ENCODE measurements around the gene EFNA5.
A peak's percentile ranks its signal among the peaks of the same experiment; 100 is the strongest.

Gene EFNA5

DNA sequence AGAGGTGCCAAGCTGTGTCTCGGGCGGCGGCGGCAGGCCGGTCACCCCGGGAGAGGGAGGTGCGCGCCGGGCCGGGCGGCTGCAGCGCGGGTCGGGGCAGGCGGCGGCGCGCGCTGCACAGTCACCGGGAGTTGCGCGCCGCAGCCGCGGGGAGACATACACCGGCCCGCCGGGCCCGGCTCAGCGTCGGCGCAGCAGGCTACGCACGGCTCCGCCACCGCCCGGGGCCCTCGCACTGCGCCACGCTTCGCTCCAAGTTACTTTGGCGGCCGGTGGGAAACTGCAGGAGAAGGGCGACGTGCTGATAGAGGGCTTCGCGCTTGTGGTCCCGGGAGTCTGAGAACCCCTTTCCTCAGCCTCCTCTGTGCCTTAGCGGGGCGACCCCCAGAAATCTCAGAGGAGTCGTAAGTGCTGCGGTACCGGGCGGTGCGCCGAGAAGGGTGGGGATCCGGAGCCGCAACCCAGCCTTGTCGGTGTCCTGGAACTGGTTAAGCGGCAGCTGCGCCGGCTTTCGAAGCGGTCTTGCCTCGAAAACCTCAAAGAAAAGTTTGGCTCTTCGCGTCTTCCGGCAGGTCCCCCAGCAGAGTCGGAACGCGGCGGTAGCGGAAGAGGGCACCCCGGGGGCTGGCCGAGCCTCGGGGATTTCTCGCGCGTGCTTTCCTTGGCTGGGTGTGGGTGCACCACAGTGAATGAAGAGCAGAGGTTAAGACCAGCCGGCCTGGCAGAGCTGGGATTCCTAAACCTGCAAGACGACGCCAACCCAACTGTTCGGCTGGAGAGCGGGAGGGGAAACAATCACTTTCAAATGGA lies at the start of gene EFNA5:
EFNA5 (minus strand) TSS at position 6 of the 810 bp plus-strand sequence.
- DNase-seq (ENCODE audit: low read depth in 2 of 2), result no peak

DNA sequence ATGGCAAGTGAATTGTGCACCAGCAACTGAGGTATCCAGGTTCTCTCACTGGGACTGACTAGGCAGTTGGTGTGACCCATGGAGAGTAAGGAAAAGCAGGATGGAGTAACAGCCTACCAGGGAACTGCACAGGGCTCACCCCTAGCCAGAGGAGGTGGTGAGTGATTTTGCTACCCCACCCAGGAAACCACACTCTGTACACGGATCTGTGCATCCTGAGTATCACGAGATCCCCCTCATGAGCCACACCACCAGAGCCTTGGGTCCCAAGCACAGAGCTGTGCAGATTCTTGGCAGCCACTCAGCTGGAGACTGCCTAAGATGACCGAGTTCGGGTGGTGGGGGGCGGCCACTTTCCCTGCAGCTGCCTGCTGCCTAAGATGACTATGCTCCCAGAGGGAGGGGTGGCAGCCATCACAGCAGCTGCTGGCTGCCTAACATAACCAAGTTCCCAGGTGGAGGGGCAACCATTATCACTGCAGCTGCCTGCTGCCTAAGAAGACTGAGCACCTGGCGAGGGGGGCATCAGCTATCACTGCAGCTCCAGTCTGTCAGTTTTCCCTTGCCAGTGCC lies 48.4 kb upstream of the EFNA5 start:
- DNase-seq (ENCODE audit: low read depth in 2 of 2), result no peak

DNA sequence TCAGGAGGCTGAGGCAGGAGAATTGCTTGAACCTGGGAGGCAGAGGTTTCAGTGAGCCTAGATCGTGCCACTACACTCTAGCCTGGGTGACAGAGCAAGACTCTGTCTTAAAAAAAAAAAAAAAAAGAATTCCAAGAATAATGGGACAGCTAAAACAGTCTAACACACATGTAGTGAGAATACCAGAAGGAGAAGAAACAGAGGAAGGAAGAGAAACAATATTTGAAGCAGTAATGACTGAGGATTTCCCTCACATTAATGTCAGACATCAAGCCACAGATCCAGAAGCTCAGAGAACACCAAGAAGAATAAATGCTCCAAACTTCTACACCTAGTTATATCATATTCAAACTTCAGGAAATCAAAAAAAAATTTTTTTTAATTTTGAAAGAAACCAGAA lies 47.1 kb upstream of the EFNA5 start:
- DNase-seq (ENCODE audit: low read depth in 2 of 2), result no peak

DNA sequence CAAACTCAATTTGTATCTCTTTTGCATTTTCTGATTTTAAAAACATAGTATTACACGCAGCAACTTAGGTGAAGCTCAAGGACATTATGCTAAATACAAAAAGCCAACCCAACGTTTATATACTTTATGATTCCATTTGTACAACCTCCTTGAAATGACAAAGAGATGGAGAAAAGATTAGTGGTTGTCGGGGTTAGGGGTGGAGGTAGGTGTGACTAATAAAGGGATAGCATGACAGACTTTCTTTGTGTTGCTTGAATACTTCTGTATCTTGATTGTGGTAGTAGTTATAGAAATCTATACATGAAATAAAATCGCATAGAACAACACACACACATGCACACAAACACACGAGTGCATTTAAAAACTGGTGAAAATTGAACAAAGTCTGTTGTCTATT lies 42.5 kb upstream of the EFNA5 start:
- DNase-seq (ENCODE audit: low read depth in 2 of 2), result no peak

DNA sequence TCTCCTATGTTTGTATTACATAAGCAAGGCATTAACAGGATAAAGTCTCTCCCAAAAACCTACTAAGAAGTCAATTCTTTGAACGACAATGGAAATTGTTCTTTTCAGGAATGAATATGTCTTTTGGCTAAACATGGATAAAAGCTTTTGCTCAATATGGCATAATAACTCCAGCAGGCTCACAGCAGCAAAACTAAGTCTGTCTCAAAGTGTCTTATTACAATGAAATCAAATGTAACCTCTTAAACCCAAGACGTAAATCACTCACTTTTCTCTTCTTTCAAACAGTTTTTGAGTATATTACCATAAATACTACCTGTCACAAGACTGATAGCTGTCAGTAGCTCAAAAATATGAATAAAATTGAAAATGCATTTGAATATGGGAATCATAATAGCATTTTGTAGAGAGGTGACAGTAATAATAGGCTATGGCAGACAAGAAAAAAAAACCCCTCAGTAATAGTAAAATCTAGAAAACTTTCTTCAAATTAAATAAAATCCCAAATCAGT lies 41.7 kb upstream of the EFNA5 start:
- DNase-seq (ENCODE audit: low read depth in 2 of 2), result no peak

DNA sequence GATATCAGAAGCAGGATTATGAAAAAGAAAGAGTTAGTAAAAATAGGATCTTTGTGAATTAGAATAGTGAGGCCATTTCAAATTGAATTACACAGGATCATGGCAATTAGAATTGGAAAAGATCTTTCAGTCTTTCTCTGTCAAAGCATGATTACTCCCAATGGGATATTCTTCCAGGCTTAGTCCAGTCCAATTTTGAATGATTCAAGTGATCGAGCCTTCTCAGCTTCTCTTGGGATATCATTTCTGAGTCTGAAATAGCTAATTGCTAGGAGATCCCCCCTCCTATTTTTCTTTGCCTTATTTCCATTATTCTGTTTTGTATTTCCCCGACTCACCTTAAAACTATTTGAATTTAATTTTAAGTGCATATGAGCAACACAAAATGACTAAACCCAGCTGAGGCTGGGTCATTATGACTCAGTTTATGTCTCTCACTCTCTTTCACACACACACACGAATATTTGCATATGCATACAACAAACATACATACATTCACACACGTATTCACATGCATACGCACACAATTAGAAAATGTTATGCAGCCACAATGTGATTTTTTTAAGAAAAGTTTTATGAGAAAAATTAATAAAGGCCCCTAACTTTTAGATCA lies 34.8 kb upstream of the EFNA5 start:
- peak; percentile 13 to 27 for DNase-seq (ENCODE audit: low read depth in 2 of 2)

DNA sequence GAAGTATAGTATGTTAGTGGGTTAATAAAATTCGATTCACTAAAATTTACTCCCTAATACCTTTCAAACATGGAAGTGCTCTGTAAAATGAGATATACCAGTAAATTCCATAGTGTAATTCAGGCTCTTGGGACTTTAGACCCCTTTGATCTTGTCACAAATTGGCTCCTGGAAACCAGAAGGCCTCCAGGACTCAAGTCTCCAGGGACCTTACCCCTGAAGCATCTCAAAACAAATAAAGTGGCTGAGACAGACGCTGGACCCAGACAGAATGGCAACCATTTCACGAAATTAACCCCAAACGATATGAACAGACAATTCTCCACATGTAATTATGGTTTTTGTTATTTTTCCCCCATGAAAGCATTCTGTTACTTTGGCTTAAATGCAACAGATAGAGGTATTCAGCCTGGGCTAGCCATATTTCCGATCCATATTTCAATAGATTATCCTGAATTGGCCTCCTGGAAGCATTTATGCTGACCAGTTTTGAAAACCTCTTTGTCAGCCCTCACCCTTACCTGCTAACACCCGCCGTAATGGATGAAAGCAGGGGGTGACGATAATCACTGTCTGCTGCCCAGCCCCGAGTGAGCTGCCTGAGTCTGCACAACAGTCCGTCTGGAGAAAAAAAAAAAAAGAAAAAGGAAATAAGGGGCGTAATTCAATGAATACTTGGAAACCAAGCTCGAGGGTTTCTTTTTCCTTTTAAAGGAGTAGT lies 34.1 kb upstream of the EFNA5 start:
- no peak for DNase-seq (ENCODE audit: low read depth in 2 of 2)

DNA sequence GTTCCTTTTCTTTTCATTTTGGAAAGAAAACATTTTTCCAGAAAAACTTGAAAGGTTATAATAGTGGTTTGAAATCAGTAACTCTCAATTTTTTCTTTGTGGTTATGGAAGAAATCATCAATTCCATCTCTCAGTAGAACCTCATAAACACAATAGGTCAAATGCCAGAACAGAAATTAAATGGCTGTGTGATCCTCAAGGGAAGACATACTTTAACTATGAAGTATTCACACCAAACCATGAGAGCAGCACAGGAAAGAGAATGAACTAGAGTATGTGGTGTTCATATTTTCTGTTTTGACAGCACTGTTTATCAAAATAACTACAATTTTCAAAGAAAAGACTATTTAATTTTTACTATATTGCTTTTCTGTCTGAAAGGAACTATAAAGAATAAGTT lies 29.7 kb upstream of the EFNA5 start:
- DNase-seq (ENCODE audit: low read depth in 2 of 2), result peak; percentile 14 to 20

DNA sequence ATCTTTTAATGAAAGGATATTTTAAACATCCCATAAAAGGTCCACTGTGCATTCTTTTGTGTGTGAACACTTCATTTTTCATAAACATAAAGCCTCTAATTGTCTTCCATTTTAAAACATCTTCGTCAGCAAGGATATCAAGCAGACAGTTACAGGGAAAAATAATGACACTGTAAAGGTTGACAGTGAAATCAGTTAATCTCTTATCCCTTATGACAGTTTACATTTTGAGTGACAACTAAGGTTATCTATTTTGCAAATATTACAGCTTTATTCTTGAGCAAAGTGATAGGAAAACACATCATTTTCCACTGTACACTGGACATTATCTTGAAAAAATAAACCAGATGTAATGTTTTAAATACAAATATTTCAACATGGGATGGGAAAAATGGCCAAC lies 28.7 kb upstream of the EFNA5 start:
- DNase-seq (ENCODE audit: low read depth in 2 of 2), result no peak

DNA sequence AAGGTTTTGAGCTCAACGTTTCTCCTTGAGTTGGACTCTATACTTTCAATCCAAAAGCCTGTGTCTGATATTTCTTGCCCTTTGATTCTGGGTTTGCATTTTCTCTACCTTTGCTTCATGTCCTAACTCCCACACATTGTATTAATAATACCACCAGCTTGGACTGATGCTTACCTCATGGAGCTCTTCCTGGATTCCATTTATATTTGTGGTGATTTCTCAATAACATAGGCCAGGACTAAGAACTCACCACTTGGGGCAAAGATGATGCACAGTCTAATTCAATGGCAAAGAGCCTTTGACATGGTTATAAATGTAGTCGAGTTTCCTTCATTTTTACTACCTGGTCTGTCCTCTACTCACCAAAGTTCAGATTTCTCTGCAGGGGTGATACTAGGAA lies 27.5 kb upstream of the EFNA5 start:
- DNase-seq (ENCODE audit: low read depth in 2 of 2), result peak; percentile 18 to 20

DNA sequence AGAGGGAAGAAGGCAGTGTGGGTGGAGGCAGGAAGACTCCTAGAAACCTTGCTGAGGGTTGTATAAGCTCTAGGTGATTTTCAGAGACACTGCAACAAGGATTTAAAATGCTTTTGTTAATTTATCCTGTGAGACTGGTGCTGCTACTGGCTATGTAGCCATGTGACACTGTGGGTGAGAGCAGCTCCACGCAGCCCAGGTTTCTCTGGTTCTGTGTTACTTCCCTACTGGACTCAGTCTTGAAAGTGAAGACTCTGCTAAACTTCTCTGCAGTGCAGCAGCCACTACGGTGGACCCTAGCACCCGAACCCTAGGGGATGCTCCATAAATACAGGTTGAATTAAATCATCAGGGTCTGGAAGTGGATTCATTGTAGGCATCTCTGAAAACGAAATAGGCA lies 25.8 kb upstream of the EFNA5 start:
- DNase-seq (ENCODE audit: low read depth in 2 of 2), result no peak

DNA sequence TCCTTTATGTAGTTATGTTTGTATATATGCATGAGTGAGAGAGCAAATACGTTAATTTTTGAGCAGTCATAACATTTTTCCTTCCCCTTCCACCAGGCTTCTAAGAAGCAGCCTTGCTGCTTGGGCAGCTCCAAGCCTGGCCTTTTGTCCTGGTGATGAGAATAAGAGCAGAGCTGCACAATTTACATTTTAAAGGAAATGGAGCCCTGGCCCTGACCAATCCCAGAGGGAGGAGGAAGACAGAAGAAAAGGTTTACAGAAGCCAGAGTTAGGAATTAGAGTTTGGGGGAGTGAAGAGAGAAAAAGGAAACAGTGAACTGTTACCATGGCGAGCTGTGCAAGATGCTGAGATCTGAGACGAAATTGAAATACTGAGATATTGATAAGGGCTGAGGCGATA lies 25.3 kb upstream of the EFNA5 start:
- no peak for DNase-seq (ENCODE audit: low read depth in 2 of 2)

DNA sequence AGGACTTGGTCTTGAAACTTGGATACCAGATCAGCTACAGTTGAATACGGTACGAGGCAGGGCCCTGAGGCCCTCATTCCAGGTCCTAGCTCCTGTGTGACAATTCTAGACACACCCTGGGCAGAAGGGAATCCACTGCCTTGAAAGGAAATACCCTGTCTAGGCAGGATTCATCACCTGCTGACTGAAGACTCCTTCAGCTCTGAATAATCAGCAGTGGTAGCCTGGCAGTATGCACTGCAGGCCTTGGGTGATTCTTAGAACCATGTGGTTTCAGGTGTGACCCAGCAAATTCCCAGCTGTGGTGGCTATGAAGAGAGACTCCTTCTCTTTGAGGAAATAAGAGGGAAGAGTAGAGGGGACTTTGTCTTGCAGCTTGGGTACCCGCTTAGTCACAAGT lies 17.2 kb upstream of the EFNA5 start:
- no peak for DNase-seq (ENCODE audit: low read depth in 2 of 2)

DNA sequence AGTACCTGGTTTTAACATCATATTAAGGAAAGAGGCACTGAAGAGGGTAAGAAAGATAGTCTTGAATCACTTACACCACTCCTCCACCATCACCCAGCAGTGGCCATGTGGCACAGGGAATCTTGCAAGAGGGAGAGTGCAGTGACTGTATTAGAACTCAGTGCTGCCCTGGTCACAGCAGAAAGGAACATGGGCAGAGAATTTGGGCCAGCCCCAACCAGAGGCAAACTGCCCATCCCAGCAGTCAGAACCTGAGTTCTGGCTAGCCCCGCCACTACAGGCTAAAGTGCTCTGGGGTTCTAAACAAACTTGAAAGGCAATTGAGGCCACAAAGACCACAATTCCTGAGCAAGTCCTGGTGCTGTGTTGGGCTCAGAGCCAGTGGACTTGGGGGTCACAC lies 16.7 kb upstream of the EFNA5 start:
- DNase-seq (ENCODE audit: low read depth in 2 of 2), result no peak

DNA sequence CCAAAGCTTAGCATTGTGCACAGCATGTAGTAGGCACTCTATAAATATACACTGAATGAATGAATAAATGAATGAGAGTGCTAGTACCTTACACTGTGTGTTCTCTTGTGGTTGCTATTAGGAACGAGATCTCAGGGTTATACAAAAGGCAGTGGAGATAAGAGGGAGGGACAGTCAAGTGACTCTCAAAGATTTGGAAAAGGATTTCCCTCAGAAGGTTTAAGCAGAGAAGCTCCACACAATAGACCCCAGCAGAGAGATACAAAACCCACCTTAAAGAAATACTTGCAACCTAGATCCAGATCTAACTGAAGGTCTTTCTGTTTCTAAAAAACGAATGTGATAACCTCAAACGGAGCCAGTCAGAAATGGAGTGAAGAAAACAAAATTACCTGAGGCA lies 11.8 kb upstream of the EFNA5 start:
- no peak for DNase-seq (ENCODE audit: low read depth in 2 of 2)

DNA sequence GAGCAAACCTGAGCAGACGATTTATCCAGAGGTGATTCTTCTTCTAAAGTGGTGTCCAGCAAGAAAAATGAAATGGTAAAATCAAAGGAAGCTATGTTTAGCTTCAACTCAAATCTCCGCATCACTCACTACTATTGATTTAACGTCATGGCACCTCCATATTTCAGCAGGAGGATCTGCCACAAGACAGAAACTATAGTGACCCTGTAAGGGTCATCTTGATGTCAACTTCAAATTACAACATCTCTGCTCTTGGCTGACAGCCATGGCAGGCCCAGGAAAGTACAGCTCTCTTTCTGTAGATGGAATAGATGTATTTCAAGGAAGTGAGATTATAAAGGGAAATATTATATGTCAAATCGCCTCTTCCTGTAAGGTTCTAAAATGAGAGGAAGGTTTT lies 10.1 kb upstream of the EFNA5 start:
- no peak for DNase-seq (ENCODE audit: low read depth in 2 of 2)

DNA sequence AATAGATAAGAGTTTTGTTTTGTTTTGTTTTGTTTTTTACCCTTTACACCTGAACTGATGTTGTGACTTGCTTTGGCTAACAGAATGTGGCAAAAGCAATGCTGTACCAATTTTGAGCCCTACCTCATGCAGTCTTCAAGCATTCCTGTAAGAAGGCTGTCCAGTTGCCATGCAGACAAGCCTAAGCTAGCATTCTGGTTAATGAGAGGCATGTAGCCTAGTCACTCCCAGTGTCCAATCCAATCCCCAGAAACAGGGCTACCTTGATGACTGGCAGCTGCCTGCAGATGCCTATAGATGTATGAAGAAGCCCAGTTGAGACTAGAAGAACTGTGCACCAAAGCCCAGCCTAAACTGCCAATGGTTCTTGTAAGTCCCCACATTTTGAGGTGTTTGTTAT lies 9.4 kb upstream of the EFNA5 start:
- no peak for DNase-seq (ENCODE audit: low read depth in 2 of 2)

DNA sequence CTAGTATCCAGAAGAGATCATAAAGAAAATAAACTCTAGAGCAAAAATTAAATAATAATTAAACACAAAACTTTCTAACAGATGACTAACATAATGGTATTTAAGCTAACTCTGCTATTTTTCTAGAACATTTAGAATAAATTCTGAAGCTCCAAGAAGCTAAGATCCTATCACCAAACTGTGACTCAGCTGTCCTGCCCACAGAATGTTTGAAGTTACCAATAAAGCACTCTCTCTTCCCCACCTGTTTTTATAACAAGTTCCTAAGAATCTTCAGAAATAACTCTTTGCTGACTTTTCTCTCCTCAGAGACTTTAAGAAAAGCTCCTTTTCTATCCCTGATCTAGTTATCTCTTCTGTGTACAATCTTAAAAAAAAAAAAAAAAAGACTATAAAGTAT lies 6.0 kb upstream of the EFNA5 start:
- no peak for DNase-seq (ENCODE audit: low read depth in 2 of 2)

DNA sequence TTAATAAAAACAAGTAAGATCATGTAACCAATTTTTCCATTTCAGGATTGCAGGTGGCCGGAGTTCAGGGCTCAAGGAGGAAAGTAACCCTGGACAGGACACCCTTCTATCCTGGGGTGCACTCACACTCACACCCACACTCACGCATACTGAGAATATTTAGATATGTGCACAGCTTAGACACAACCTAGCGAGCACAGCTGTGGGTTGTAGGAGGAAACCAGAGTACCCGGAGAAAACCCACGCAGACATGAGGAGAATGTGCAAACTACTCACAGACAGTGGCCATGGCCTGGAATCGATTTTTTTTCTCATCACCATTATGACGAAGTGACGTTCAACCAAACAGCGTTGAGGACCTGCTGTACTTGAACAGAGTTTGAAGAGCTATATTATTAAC lies 4.5 kb upstream of the EFNA5 start:
- DNase-seq (ENCODE audit: low read depth in 2 of 2), result no peak

DNA sequence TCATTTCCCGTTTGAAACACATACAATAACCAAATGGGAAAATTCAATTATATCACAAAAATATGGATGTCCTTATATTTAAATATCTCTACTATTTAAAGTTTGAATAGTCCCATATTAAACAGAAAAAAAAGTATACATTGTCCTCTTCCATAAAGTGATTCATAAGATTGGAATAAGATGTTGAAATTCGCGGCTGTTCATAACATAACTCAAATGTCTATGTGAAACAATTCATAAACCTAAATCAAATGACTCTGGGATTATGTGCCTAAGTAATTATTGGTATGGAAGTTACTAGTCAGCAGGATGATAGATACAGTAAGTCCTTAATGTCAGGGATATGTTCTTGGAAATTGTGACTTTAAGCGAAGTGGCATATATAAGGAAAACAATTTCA lies 3.9 kb upstream of the EFNA5 start:
- DNase-seq (ENCODE audit: low read depth in 2 of 2), result no peak

DNA sequence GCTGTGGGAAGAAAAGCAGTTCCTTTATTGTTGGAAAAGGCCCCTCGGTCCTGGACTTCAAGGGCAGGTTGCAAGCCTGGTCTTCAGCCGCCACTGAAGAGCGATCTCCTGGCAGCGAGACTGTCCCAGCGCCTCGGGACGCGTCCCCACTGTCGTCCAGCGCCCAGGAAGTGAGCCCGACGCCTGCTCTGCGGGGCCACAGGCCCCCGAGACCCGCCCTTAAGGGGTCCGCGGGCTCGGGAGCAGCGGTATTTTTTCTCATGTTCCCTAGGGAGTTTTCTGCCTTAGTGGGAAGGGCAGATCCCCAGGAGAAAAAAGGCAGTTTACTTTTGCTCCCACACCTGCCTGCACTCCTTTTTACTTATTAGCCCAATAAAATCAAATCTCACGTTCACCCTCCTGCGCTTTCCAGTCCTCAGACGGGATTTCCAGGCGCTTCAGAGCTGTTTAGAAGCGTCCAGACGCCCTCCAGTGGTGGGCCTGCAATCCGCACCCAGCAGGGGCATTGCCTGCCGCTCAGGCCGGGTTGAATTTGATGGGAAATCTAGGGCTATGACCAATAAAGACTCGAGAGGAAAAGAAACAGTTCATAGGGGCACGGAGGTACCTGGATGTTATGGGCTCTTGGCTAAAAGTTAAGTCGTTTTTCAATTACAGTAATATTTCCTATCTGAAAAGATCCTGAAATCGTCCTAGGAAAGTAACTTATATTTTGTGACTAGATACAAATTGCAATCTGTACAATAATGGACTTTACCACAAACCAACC lies 2.8 kb upstream of the EFNA5 start:
- peak; percentile 69 to 72 for DNase-seq (ENCODE audit: low read depth in 2 of 2)

DNA sequence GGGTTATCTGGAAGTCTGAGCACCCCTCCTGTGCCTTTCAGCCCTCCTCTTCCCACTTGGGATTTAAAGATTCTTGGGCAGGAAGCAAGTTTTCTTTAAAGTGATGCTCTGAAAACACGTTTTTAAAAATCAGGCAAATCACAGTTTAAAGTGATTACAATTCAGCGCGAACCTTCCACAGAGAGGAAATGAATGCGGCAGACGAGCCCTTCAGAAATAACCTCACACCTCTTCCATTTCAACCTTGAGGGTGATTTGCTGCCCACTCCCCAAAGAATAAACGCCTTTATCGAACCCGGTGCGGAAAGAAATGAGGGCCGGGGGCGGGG lies 2.3 kb upstream of the EFNA5 start:
- no peak for DNase-seq (ENCODE audit: low read depth in 2 of 2)

Data from fibroblast of skin of left quadriceps (primary cell).